CD4-positive, alpha-beta T cell (primary cell): ENCODE data around the gene GGNBP2. TPM values are rescaled to one million over a fixed set of nuclear protein-coding genes. Genes with fewer than 3 reads are reported as not detected.
A peak's percentile ranks its signal among the peaks of the same experiment; 100 is the strongest.

ENCODE experiments used
- ATAC-seq: fragments of 200-7000 bp; cut with Tn5 transposase; one replicate; pipeline ENCODE4 v1.10.0; 2022; ENCODE audit warnings: mild to moderate bottlenecking; ENCODE audit not compliant: poor library complexity
- CTCF ChIA-PET: fragments of 350-600 bp; sonication (Branson Sonifier 250); formaldehyde crosslinking; loops from one replicate; lab custom pipeline; 2021; ENCODE audit warnings: antibody characterized with exemption, inconsistent platforms; lab: Charles Lee
- POLR2A ChIA-PET: fragments of 350-600 bp; sonication (Branson Sonifier 250); formaldehyde crosslinking; loops from one replicate; lab custom pipeline; 2021; ENCODE audit warnings: antibody characterized with exemption, inconsistent platforms; lab: Charles Lee
- DNase-seq, 14 experiments: peaks; one replicate each; pipeline ENCODE4 v3.0.0-alpha.2; 2013 to 2020; ENCODE audit warnings: mixed read lengths in 2 of 14
- H3K27ac ChIP-seq, 2 donors: one replicate each; pipeline versions ENCODE4 v1.5.1 to v1.7.0; 2013; ENCODE audit warnings: low read length in 2 of 2, low read depth in 1 of 2, mild to moderate bottlenecking in 1 of 2
- H3K27me3 ChIP-seq, 2 experiments: 1 replicate in 1 of 2; 2 replicates in 1 of 2; pipeline versions ENCODE4 v1.6.1 to v1.7.0; 2013; ENCODE audit warnings: low read length in 2 of 2, control low read depth in 1 of 2, mild to moderate bottlenecking in 1 of 2, moderate library complexity in 1 of 2; ENCODE audit not compliant: insufficient read depth in 2 of 2, control insufficient read depth in 1 of 2
- H3K36me3 ChIP-seq: one replicate; pipeline ENCODE4 v1.6.1; 2013; ENCODE audit warnings: low read length, control low read depth; ENCODE audit not compliant: insufficient read depth
- H3K4me1 ChIP-seq: one replicate; pipeline ENCODE4 v1.6.1; 2013; ENCODE audit warnings: low read length, control low read depth; ENCODE audit not compliant: insufficient read depth
- H3K4me3 ChIP-seq: one replicate; pipeline ENCODE4 v1.5.1; 2013; ENCODE audit warnings: mild to moderate bottlenecking, low read length, moderate library complexity
- H3K9me3 ChIP-seq, 2 experiments: 1 replicate in 1 of 2; 2 replicates in 1 of 2; pipeline versions ENCODE4 v1.6.1 to v1.7.0; 2013; ENCODE audit warnings: low read length in 2 of 2, mild to moderate bottlenecking in 2 of 2, control low read depth in 1 of 2, moderate library complexity in 1 of 2; ENCODE audit not compliant: control insufficient read depth in 1 of 2, insufficient read depth in 1 of 2
- H3K27ac Mint-ChIP-seq: one replicate; pipeline ENCODE4 v1.8.0; 2020; ENCODE audit warnings: mixed read lengths
- H3K27me3 Mint-ChIP-seq: one replicate; pipeline ENCODE4 v1.8.0; 2021; ENCODE audit warnings: mixed read lengths
- H3K36me3 Mint-ChIP-seq: one replicate; pipeline ENCODE4 v1.8.0; 2021; ENCODE audit warnings: low read depth, mixed read lengths
- H3K4me1 Mint-ChIP-seq: one replicate; pipeline ENCODE4 v1.8.0; 2021; ENCODE audit warnings: low read depth, mixed read lengths
- H3K4me3 Mint-ChIP-seq: one replicate; pipeline ENCODE4 v1.8.0; 2020; ENCODE audit warnings: mild to moderate bottlenecking, mixed read lengths
- H3K9me3 Mint-ChIP-seq: one replicate; pipeline ENCODE4 v1.8.0; 2020; ENCODE audit warnings: mixed read lengths
- CTCF ChIP-seq: fragments of 200-600 bp; IDR thresholded peaks from one replicate; pipeline ENCODE4 v1.8.0; 2022; ENCODE audit warnings: antibody characterized with exemption, mild to moderate bottlenecking
- intact Hi-C, 2 experiments: fragments of 100-400 bp; cut with DNase I in 1 of 2; cut with micrococcal nuclease in 1 of 2; formaldehyde crosslinking; loops; one replicate each; pipeline versions ENCODE4 v1.15.1 to v1.9.0; 2023 to 2025; cut with DNase I, micrococcal nuclease
- total RNA-seq, 174 experiments: library from RNA in 2 of 174; stranded (reverse) in 2 of 174; gene quantifications; one replicate each; pipeline ENCODE4 v1.2.3 and lab custom pipeline; 2021 to 2026

GGNBP2 gene
- total RNA-seq, 2 experiments from 2014 or later: 216 to 228 TPM

GRCh38 chr17:36592316-36592715 lies 47.6 kb downstream of the GGNBP2 start:
- POLR2A ChIA-PET: interaction anchor here (0.9 to 2.7 kb wide), 3 partner anchors 10 to 57 kb away, joined by 3 to 28 read pairs (median 4); partner anchors contain the start of gene MRM1
- CTCF ChIA-PET: no interaction called here
- Histone ChIP-seq H3K9me3 (no peaks in the 10 kb centered on the region), H3K4me1 (peaks cover 18% of the 10 kb centered on the region), H3K27ac (no peak overlapping the region), H3K4me3 (peak overlapping the region; percentile 61), H3K27me3 (no peaks in the 10 kb centered on the region), H3K36me3 (peaks cover 21% of the 10 kb centered on the region)
- no peak for TF ChIP-seq CTCF
- Mint-ChIP-seq H3K27ac (peak overlapping the region; percentile 3), H3K36me3 (peaks cover 36% of the 10 kb centered on the region), H3K27me3 (no peaks in the 10 kb centered on the region), H3K9me3 (no peaks in the 10 kb centered on the region), H3K4me1 (peaks cover 28% of the 10 kb centered on the region), H3K4me3 (peak overlapping the region; percentile 40)
- intact Hi-C loops: loop anchor here (5.0 kb wide), 3 partner anchors 45 to 105 kb away; partner anchors contain the start of genes MYO19 (in 1 of the 2), PIGW (in 1 of the 2) and ZNHIT3 (in 1 of the 2)
- no peak for ATAC-seq
- DNase-seq: peak in 1 of 14 experiments; percentile 34

GRCh38 chr17:36592716-36593321 lies 48.1 kb downstream of the GGNBP2 start:
- peaks cover 31% of the 10 kb centered on the region for H3K36me3 Mint-ChIP-seq
- TF ChIP-seq CTCF: no peak
- H3K4me1 Mint-ChIP-seq: peaks cover 28% of the 10 kb centered on the region
- intact Hi-C loops: loop anchor here (5.0 kb wide), 3 partner anchors 46 to 106 kb away; partner anchors contain the start of genes MYO19 (in 1 of the 2), PIGW (in 1 of the 2) and ZNHIT3 (in 1 of the 2)
- no peaks in the 10 kb centered on the region for H3K27me3 ChIP-seq
- ChIA-PET CTCF (interaction anchor here (1.2 kb wide), 1 partner anchor 46 kb away, joined by 3 read pairs; no protein-coding TSS in a partner anchor), POLR2A (interaction anchor here (0.9 to 2.7 kb wide), 4 partner anchors 9 to 57 kb away, joined by 3 to 28 read pairs (median 4); partner anchors contain the start of gene MRM1)
- peak overlapping the region; percentile 61 for H3K4me3 ChIP-seq
- no peaks in the 10 kb centered on the region for H3K27me3 Mint-ChIP-seq
- H3K27ac ChIP-seq: no peak overlapping the region
- peak overlapping the region; percentile 3 for H3K27ac Mint-ChIP-seq
- ATAC-seq (no peak), DNase-seq (peak in 1 of 14 experiments; percentile 38)
- H3K36me3 ChIP-seq: peaks cover 16% of the 10 kb centered on the region
- H3K4me1 ChIP-seq: peaks cover 18% of the 10 kb centered on the region
- peak overlapping the region; percentile 40 for H3K4me3 Mint-ChIP-seq
- H3K9me3 ChIP-seq: no peaks in the 10 kb centered on the region
- H3K9me3 Mint-ChIP-seq: no peaks in the 10 kb centered on the region

GRCh38 chr17:36593656-36594316 lies 49.1 kb downstream of the GGNBP2 start:
- intact Hi-C loops: loop anchor here (5.0 kb wide), 3 partner anchors 46 to 106 kb away; partner anchors contain the start of genes MYO19 (in 1 of the 2), PIGW (in 1 of the 2) and ZNHIT3 (in 1 of the 2)

More at GRCh38 chr17:36593656-36594316, 49.1 kb downstream of the GGNBP2 start:
- DNase-seq (no peak), ATAC-seq (no peak)
- TF ChIP-seq CTCF: no peak
- H3K9me3 Mint-ChIP-seq: no peaks in the 10 kb centered on the region
- Histone ChIP-seq H3K4me3 (no peak overlapping the region), H3K4me1 (peaks cover 18% of the 10 kb centered on the region), H3K36me3 (peaks cover 7% of the 10 kb centered on the region), H3K27me3 (no peaks in the 10 kb centered on the region), H3K27ac (no peak overlapping the region), H3K9me3 (no peaks in the 10 kb centered on the region)
- ChIA-PET POLR2A (interaction anchor here (1.1 to 2.7 kb wide), 2 partner anchors 8 to 22 kb away, joined by 3 to 28 read pairs; partner anchors contain the start of gene MRM1), CTCF (interaction anchor here (1.2 kb wide), 2 partner anchors 9 to 47 kb away, joined by 3 to 4 read pairs; no protein-coding TSS in a partner anchor)
- H3K4me3 Mint-ChIP-seq: peak overlapping the region; percentile 40
- peak overlapping the region; percentile 41 for H3K27ac Mint-ChIP-seq
- no peaks in the 10 kb centered on the region for H3K27me3 Mint-ChIP-seq
- peaks cover 24% of the 10 kb centered on the region for H3K36me3 Mint-ChIP-seq
- H3K4me1 Mint-ChIP-seq: peaks cover 28% of the 10 kb centered on the region
